KOPT-K1 (cell line): Measurements from ENCODE around the gene IZUMO1.
A peak's percentile ranks its signal among the peaks of the same experiment; 100 is the strongest.
"Not testable (repeated sequence)": the region's sequence is repeated elsewhere in the genome, so short reads cannot be mapped to it uniquely, and the experiment has no call there.

Experiments used
- H3K27ac ChIP-seq: fragments of 200-600 bp; sonication (generic); 2 replicates; pipeline ENCODE4 v1.5.1; 2016; ENCODE audit warnings: antibody characterized with exemption, mild to moderate bottlenecking, low read depth, low read length; ENCODE audit not compliant: poor library complexity, severe bottlenecking
- H3K36me3 ChIP-seq: fragments of 200-600 bp; sonication (generic); 2 replicates; pipeline ENCODE4 v1.5.1; 2017; ENCODE audit warnings: antibody characterized with exemption, mild to moderate bottlenecking, low read length, moderate library complexity; ENCODE audit not compliant: insufficient read depth
- H3K9me3 ChIP-seq: fragments of 200-600 bp; sonication (generic); 2 replicates; pipeline ENCODE4 v1.5.1; 2017; ENCODE audit warnings: antibody characterized with exemption, low read length, mild to moderate bottlenecking; ENCODE audit not compliant: insufficient read depth, poor library complexity, severe bottlenecking

Gene IZUMO1

GRCh38 chr19:48714759-48715675 lies 31.7 kb downstream of the IZUMO1 start:
- Histone ChIP-seq H3K9me3 (peaks cover 4% of the 10 kb centered on the region), H3K36me3 (no peaks in the 10 kb centered on the region), H3K27ac (peak overlapping the region; percentile 84)

GRCh38 chr19:48713864-48714755 lies 32.6 kb downstream of the IZUMO1 start:
- peak overlapping the region; percentile 84 for H3K27ac ChIP-seq
- no peaks in the 10 kb centered on the region for H3K36me3 ChIP-seq
- peaks cover 4% of the 10 kb centered on the region for H3K9me3 ChIP-seq

- no peaks in the 10 kb centered on the region for H3K36me3 ChIP-seq
- H3K27ac ChIP-seq, result peak overlapping the region; percentile 57
- H3K9me3 ChIP-seq, result peaks cover 4% of the 10 kb centered on the region
Measured at GRCh38 chr19:48713041-48713863, 33.5 kb downstream of the IZUMO1 start.

- no peaks in the 10 kb centered on the region for H3K36me3 ChIP-seq
- H3K27ac ChIP-seq, result no peak overlapping the region
- H3K9me3 ChIP-seq, result peaks cover 4% of the 10 kb centered on the region
Measured at GRCh38 chr19:48711106-48711662, 35.5 kb downstream of the IZUMO1 start.

GRCh38 chr19:48708471-48708870 lies 38.2 kb downstream of the IZUMO1 start:
- H3K9me3 ChIP-seq, result peaks cover 4% of the 10 kb centered on the region
- H3K27ac ChIP-seq, result no peak overlapping the region
- H3K36me3 ChIP-seq, result no peaks in the 10 kb centered on the region

- no peak overlapping the region for H3K27ac ChIP-seq
- no peaks in the 10 kb centered on the region for H3K36me3 ChIP-seq
- H3K9me3 ChIP-seq, result no peaks in the 10 kb centered on the region
Measured at GRCh38 chr19:48705431-48705830, 41.3 kb downstream of the IZUMO1 start.

- Histone ChIP-seq H3K27ac (no peak overlapping the region), H3K36me3 (no peaks in the 10 kb centered on the region), H3K9me3 (no peaks in the 10 kb centered on the region)
Measured at GRCh38 chr19:48703316-48703715, 43.4 kb downstream of the IZUMO1 start.

- Histone ChIP-seq H3K27ac (no peak overlapping the region), H3K36me3 (no peaks in the 10 kb centered on the region), H3K9me3 (no peaks in the 10 kb centered on the region)
Measured at GRCh38 chr19:48702701-48703100, 44.0 kb downstream of the IZUMO1 start.

- no peak overlapping the region for H3K27ac ChIP-seq
Measured at GRCh38 chr19:48698046-48698445, 48.7 kb downstream of the IZUMO1 start.

GRCh38 chr19:48696353-48697010 lies 50.2 kb downstream of the IZUMO1 start:
- Histone ChIP-seq H3K9me3 (no peaks in the 10 kb centered on the region), H3K36me3 (no peaks in the 10 kb centered on the region), H3K27ac (no peak overlapping the region)

More at GRCh38 chr19:48698046-48698445, 48.7 kb downstream of the IZUMO1 start:
- H3K36me3 ChIP-seq, result no peaks in the 10 kb centered on the region
- H3K9me3 ChIP-seq, result no peaks in the 10 kb centered on the region

GRCh38 chr19:48695743-48696352 lies 50.9 kb downstream of the IZUMO1 start, which contains the start of gene FUT2:
TSS of gene FUT2 (plus strand) at chr19:48695971. CDS start at chr19:48702957, 6,986 bp downstream.
- Histone ChIP-seq H3K27ac (no peak within 1 kb of the TSS), H3K9me3 (no peaks in the 10 kb centered on the region), H3K36me3 (no peaks in the 10 kb centered on the region)

- not testable (repeated sequence) for H3K36me3 ChIP-seq, H3K9me3 ChIP-seq, H3K27ac ChIP-seq
Measured at GRCh38 chr19:48693629-48694028, 53.1 kb downstream of the IZUMO1 start.
